HEK293 (cell line): Measurements from ENCODE around the gene LRBA.

Experiments
- CTCF ChIA-PET: fragments of 350-600 bp; formaldehyde crosslinking; extraction: SDS; loops from one replicate; lab custom pipeline; 2021; ENCODE audit warnings: antibody characterized with exemption; lab: Yijun Ruan, JAX
- POLR2A ChIA-PET: fragments of 300-600 bp; formaldehyde crosslinking; extraction: SDS; loops from one replicate; lab custom pipeline; 2020; ENCODE audit warnings: antibody characterized with exemption, inconsistent platforms; lab: Yijun Ruan, JAX
- H3K27ac ChIP-seq: fragments of 200-500 bp; sonication (Bioruptor generic); 2 replicates; pipeline ENCODE4 v1.5.1; 2014; ENCODE audit warnings: low read depth, low read length, control low read depth, inconsistent platforms; ENCODE audit errors: extremely low read depth
- H3K36me3 ChIP-seq, 2 experiments: fragments of 200-500 bp in 1 of 2; sonication (Bioruptor generic) in 1 of 2; 1 replicate in 1 of 2; 2 replicates in 1 of 2; pipeline ENCODE4 v1.5.1; 2014 to 2017; ENCODE audit warnings: inconsistent platforms in 2 of 2, low read length in 2 of 2; ENCODE audit not compliant: control insufficient read depth in 2 of 2, insufficient read depth in 1 of 2
- H3K4me1 ChIP-seq: fragments of 200-500 bp; sonication (Bioruptor generic); 2 replicates; pipeline ENCODE4 v1.5.1; 2014; ENCODE audit warnings: mild to moderate bottlenecking, low read length, inconsistent platforms; ENCODE audit not compliant: control insufficient read depth, insufficient read depth
- H3K4me3 ChIP-seq: 2 replicates; pipeline ENCODE4 v1.5.1; 2011; ENCODE audit warnings: low read depth, mild to moderate bottlenecking, control low read depth, low read length, moderate library complexity
- H3K9me3 ChIP-seq: fragments of 200-500 bp; sonication (Bioruptor generic); 2 replicates; pipeline ENCODE4 v1.5.1; 2014; ENCODE audit warnings: low read depth, low read length, inconsistent platforms; ENCODE audit not compliant: control insufficient read depth, insufficient read depth
- EGR2 ChIP-seq: fragments of 450-650 bp; formaldehyde crosslinking; IDR thresholded peaks from 2 replicates; pipeline ENCODE4 v1.5.1; 2016; ENCODE audit warnings: low read depth, missing biosample characterization, missing genetic modification characterization
- FEZF1 ChIP-seq: fragments of 450-650 bp; formaldehyde crosslinking; IDR thresholded peaks from 2 replicates; pipeline ENCODE4 v1.5.1; 2016; ENCODE audit warnings: missing biosample characterization, missing genetic modification characterization
- ZBTB21 ChIP-seq: fragments of 450-650 bp; formaldehyde crosslinking; IDR thresholded peaks from 2 replicates; pipeline ENCODE4 v1.5.1; 2017; ENCODE audit warnings: missing biosample characterization, missing genetic modification characterization
- ZFP69B ChIP-seq: fragments of 450-650 bp; formaldehyde crosslinking; IDR thresholded peaks from 2 replicates; pipeline ENCODE4 v1.5.1; 2016; ENCODE audit warnings: missing biosample characterization, missing genetic modification characterization
- ZIC2 ChIP-seq: fragments of 450-650 bp; formaldehyde crosslinking; IDR thresholded peaks from 2 replicates; pipeline ENCODE4 v1.5.1; 2016; ENCODE audit warnings: missing biosample characterization, missing genetic modification characterization
- ZNF112 ChIP-seq: fragments of 450-650 bp; formaldehyde crosslinking; IDR thresholded peaks from 2 replicates; pipeline ENCODE4 v1.5.0; 2017; ENCODE audit warnings: missing biosample characterization, missing genetic modification characterization
- ZNF341 ChIP-seq: fragments of 450-650 bp; formaldehyde crosslinking; IDR thresholded peaks from 2 replicates; pipeline ENCODE4; 2016; ENCODE audit warnings: low read depth, missing biosample characterization, missing genetic modification characterization
- ZNF585B ChIP-seq: fragments of 450-650 bp; formaldehyde crosslinking; IDR thresholded peaks from 2 replicates; pipeline ENCODE4 v1.5.1; 2016; ENCODE audit warnings: missing biosample characterization, missing genetic modification characterization
- ZNF624 ChIP-seq: fragments of 450-650 bp; formaldehyde crosslinking; IDR thresholded peaks from 2 replicates; pipeline ENCODE4 v1.5.1; 2017; ENCODE audit warnings: missing biosample characterization, missing genetic modification characterization
- ZNF660 ChIP-seq: fragments of 450-650 bp; IDR thresholded peaks from 2 replicates; pipeline ENCODE4 v1.5.1; 2018; ENCODE audit warnings: missing biosample characterization, mild to moderate bottlenecking, missing genetic modification characterization
- TF ChIP-seq, protein P1 (sequence below): fragments of 450-650 bp; formaldehyde crosslinking; IDR thresholded peaks from 2 replicates; pipeline ENCODE4 v1.5.1; 2016; ENCODE audit warnings: missing biosample characterization, missing genetic modification characterization
- TF ChIP-seq, protein P2 (sequence below): IDR thresholded peaks from 2 replicates; pipeline ENCODE4 v1.6.1; 2011; ENCODE audit warnings: mild to moderate bottlenecking, low read depth, low read length, borderline replicate concordance
- TF ChIP-seq, protein P3 (sequence below): fragments of 450-650 bp; formaldehyde crosslinking; IDR thresholded peaks from 2 replicates; pipeline ENCODE4 v1.5.1; 2016; ENCODE audit warnings: missing biosample characterization, missing genetic modification characterization, low read depth
- TF ChIP-seq, protein P4 (sequence below): fragments of 450-650 bp; formaldehyde crosslinking; IDR thresholded peaks from 2 replicates; pipeline ENCODE4 v1.5.1; 2016; ENCODE audit warnings: missing biosample characterization, missing genetic modification characterization

Gene LRBA

DNA sequence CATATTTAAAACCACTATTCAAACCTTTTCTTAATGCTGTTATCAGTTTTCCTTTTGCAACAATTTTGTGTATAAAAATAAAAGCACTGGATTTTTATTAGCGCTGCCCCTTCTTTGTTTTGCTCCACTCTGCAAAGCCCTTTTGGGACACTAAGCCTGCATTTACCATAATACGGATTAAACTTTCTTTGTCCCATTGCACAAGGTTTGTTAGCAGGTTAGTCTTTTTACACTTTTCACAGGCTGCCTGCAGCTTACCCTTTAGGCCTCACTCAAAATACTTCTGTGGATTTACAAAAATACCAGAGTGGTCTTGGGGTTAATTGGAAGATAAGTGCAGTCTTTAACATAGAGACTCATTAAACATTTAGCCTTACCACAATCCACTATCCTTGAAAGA lies 468.8 kb downstream of the LRBA start:
- ChIA-PET POLR2A (interaction anchor here (0.7 kb wide), 1 partner anchor 62 kb away, joined by 3 read pairs; no protein-coding TSS in a partner anchor), CTCF (no interaction called here)
- Histone ChIP-seq H3K36me3 (no peaks in the 10 kb centered on the region), H3K4me3 (no peak overlapping the region), H3K9me3 (no peaks in the 10 kb centered on the region), H3K27ac (no peak overlapping the region), H3K4me1 (no peaks in the 10 kb centered on the region)
- no peak for TF ChIP-seq ZIC2 (tag by site-specific recombination)
- TF ChIP-seq, protein P1, sequence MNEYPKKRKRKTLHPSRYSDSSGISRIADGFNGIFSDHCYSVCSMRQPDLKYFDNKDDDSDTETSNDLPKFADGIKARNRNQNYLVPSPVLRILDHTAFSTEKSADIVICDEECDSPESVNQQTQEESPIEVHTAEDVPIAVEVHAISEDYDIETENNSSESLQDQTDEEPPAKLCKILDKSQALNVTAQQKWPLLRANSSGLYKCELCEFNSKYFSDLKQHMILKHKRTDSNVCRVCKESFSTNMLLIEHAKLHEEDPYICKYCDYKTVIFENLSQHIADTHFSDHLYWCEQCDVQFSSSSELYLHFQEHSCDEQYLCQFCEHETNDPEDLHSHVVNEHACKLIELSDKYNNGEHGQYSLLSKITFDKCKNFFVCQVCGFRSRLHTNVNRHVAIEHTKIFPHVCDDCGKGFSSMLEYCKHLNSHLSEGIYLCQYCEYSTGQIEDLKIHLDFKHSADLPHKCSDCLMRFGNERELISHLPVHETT (tag by site-specific recombination) = no peak
- TF ChIP-seq, all 188 proteins: peak for 0

DNA sequence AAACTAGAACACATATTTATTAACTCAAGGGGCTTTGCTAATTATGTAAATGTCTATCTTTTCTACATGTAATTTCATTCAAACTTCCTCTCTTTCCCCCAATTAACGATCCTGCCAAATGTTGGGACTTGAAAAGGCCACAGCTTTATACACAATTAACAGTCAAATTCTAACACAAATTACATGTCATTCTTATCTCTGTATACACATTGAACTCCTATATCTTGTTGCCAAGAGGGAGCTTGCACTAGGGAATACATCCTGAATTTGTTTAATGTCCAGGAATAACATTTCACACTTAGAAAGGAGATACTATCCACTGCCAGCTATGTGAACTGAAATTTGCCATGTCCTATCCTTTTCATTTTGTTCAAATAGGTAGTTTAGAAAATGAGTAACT lies 472.0 kb downstream of the LRBA start:
- ChIA-PET POLR2A (no interaction called here), CTCF (no interaction called here)
- TF ChIP-seq FEZF1 = 0 out of 2 replicates have a peak, but pooled peaks have one; percentile 18
- no peak for TF ChIP-seq ZNF660

DNA sequence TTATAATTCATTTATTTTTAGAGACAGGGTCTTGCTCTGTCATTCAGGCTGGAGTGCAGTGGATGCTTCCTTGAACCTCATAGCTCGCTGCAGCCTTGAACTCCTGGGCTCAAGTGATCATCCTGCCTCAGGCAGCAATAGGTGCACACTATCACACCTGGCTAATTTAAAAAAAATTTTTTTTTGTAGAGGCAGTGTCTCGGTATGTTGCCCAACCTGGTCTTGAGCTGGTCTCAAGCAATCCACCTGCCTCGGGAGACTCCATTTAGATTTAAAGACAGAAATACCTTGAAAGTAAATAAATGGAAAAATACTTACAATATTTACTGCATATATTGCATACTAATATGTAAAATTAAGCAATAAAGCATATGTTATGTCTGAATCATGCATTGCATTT lies 473.4 kb downstream of the LRBA start:
- TF ChIP-seq ZFP69B (no peak), ZNF585B (tag by site-specific recombination) (no peak), ZBTB21 (tag by site-specific recombination) (no peak), ZNF341 (tag by site-specific recombination) (no peak), ZNF112 (no peak), EGR2 (tag by site-specific recombination) (no peak), ZNF624 (no peak)
- TF ChIP-seq, protein P2, sequence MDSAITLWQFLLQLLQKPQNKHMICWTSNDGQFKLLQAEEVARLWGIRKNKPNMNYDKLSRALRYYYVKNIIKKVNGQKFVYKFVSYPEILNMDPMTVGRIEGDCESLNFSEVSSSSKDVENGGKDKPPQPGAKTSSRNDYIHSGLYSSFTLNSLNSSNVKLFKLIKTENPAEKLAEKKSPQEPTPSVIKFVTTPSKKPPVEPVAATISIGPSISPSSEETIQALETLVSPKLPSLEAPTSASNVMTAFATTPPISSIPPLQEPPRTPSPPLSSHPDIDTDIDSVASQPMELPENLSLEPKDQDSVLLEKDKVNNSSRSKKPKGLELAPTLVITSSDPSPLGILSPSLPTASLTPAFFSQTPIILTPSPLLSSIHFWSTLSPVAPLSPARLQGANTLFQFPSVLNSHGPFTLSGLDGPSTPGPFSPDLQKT = no peak
- TF ChIP-seq, protein P3, sequence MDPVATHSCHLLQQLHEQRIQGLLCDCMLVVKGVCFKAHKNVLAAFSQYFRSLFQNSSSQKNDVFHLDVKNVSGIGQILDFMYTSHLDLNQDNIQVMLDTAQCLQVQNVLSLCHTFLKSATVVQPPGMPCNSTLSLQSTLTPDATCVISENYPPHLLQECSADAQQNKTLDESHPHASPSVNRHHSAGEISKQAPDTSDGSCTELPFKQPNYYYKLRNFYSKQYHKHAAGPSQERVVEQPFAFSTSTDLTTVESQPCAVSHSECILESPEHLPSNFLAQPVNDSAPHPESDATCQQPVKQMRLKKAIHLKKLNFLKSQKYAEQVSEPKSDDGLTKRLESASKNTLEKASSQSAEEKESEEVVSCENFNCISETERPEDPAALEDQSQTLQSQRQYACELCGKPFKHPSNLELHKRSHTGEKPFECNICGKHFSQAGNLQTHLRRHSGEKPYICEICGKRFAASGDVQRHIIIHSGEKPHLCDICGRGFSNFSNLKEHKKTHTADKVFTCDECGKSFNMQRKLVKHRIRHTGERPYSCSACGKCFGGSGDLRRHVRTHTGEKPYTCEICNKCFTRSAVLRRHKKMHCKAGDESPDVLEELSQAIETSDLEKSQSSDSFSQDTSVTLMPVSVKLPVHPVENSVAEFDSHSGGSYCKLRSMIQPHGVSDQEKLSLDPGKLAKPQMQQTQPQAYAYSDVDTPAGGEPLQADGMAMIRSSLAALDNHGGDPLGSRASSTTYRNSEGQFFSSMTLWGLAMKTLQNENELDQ (tag by site-specific recombination) = no peak
- TF ChIP-seq, protein P4, sequence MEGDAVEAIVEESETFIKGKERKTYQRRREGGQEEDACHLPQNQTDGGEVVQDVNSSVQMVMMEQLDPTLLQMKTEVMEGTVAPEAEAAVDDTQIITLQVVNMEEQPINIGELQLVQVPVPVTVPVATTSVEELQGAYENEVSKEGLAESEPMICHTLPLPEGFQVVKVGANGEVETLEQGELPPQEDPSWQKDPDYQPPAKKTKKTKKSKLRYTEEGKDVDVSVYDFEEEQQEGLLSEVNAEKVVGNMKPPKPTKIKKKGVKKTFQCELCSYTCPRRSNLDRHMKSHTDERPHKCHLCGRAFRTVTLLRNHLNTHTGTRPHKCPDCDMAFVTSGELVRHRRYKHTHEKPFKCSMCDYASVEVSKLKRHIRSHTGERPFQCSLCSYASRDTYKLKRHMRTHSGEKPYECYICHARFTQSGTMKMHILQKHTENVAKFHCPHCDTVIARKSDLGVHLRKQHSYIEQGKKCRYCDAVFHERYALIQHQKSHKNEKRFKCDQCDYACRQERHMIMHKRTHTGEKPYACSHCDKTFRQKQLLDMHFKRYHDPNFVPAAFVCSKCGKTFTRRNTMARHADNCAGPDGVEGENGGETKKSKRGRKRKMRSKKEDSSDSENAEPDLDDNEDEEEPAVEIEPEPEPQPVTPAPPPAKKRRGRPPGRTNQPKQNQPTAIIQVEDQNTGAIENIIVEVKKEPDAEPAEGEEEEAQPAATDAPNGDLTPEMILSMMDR = no peak
- no peaks in the 10 kb centered on the region for H3K36me3 ChIP-seq
- no peaks in the 10 kb centered on the region for H3K9me3 ChIP-seq
- POLR2A ChIA-PET = no interaction called here
- no peaks in the 10 kb centered on the region for H3K4me1 ChIP-seq
- H3K27ac ChIP-seq = no peak overlapping the region
- no peak overlapping the region for H3K4me3 ChIP-seq
- CTCF ChIA-PET = no interaction called here

More for the DNA sequence above, 472.0 kb downstream of the LRBA start:
- Histone ChIP-seq H3K4me3 (no peak overlapping the region), H3K4me1 (no peaks in the 10 kb centered on the region), H3K36me3 (no peaks in the 10 kb centered on the region), H3K27ac (no peak overlapping the region), H3K9me3 (no peaks in the 10 kb centered on the region)
